H1 (cell line): Measurements from ENCODE around the gene NTPCR.

Experiments used
- PHF8 ChIP-seq: fragments of 200-600 bp; sonication (generic); conservative IDR thresholded peaks from 2 replicates; pipeline ENCODE4 v1.7.1; 2012; ENCODE audit warnings: low read depth, mild to moderate bottlenecking, inconsistent platforms, low read length, moderate library complexity
- POLR2A ChIP-seq, 2 experiments: IDR thresholded peaks; 1 replicate in 1 of 2; 2 replicates in 1 of 2; pipeline ENCODE4 v1.6.1; 2011; ENCODE audit warnings: low read depth in 2 of 2, low read length in 2 of 2, mild to moderate bottlenecking in 2 of 2; ENCODE audit errors: control extremely low read depth in 1 of 2
- POLR2AphosphoS5 ChIP-seq: IDR thresholded peaks from 2 replicates; pipeline ENCODE4 v1.6.1; 2011; ENCODE audit warnings: low read depth, low read length
- TF ChIP-seq, protein P1 (sequence below), 3 experiments: IDR thresholded peaks; 1 replicate in 2 of 3; 2 replicates in 1 of 3; pipeline versions ENCODE4 v1.5.1 to v1.6.1; 2011; ENCODE audit warnings: low read length in 3 of 3, mild to moderate bottlenecking in 3 of 3, inconsistent platforms in 2 of 3, low read depth in 1 of 3, moderate library complexity in 1 of 3; ENCODE audit not compliant: insufficient read depth in 1 of 3; ENCODE audit errors: control extremely low read depth in 1 of 3

DNA sequence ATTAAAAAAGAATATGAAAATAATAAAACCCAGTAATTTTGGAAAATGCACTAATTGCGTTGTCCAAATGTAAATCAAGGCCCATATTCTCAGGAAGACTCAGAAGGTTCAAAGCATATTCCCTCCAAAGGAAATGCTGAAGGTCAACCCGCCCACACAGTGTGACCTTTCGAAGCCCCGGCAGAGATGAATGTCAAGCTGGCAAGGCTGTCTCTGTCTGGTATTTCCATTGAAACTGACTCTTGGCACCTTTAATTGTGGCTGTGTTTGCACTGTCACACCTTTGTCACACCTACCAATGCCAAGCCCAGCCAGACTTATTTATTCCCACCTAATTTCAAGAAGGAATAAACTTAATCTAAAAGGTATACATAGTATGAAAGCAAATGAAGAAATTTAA, 82.5 kb downstream of the NTPCR start:
- no peak for TF ChIP-seq POLR2A (IDR thresholded peaks at IDR 0.05; ENCODE audit: control extremely low read depth in 1 of 2, low read depth in 2 of 2, low read length in 2 of 2)
- TF ChIP-seq, protein P1, sequence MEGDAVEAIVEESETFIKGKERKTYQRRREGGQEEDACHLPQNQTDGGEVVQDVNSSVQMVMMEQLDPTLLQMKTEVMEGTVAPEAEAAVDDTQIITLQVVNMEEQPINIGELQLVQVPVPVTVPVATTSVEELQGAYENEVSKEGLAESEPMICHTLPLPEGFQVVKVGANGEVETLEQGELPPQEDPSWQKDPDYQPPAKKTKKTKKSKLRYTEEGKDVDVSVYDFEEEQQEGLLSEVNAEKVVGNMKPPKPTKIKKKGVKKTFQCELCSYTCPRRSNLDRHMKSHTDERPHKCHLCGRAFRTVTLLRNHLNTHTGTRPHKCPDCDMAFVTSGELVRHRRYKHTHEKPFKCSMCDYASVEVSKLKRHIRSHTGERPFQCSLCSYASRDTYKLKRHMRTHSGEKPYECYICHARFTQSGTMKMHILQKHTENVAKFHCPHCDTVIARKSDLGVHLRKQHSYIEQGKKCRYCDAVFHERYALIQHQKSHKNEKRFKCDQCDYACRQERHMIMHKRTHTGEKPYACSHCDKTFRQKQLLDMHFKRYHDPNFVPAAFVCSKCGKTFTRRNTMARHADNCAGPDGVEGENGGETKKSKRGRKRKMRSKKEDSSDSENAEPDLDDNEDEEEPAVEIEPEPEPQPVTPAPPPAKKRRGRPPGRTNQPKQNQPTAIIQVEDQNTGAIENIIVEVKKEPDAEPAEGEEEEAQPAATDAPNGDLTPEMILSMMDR (IDR thresholded peaks at IDR 0.05; ENCODE audit: control extremely low read depth in 1 of 3, insufficient read depth in 1 of 3, low read depth in 1 of 3, low read length in 3 of 3): no peak
- TF ChIP-seq PHF8: no peak
- no peak for TF ChIP-seq POLR2AphosphoS5
